Suppressor macrophage treated with lipopolysaccharide for 4 hours (primary cell): ENCODE data around the gene BMPER.

Source experiments
- DNase-seq: peaks from one replicate; pipeline ENCODE4 v3.0.0-alpha.2; 2020

The BMPER gene

DNA sequence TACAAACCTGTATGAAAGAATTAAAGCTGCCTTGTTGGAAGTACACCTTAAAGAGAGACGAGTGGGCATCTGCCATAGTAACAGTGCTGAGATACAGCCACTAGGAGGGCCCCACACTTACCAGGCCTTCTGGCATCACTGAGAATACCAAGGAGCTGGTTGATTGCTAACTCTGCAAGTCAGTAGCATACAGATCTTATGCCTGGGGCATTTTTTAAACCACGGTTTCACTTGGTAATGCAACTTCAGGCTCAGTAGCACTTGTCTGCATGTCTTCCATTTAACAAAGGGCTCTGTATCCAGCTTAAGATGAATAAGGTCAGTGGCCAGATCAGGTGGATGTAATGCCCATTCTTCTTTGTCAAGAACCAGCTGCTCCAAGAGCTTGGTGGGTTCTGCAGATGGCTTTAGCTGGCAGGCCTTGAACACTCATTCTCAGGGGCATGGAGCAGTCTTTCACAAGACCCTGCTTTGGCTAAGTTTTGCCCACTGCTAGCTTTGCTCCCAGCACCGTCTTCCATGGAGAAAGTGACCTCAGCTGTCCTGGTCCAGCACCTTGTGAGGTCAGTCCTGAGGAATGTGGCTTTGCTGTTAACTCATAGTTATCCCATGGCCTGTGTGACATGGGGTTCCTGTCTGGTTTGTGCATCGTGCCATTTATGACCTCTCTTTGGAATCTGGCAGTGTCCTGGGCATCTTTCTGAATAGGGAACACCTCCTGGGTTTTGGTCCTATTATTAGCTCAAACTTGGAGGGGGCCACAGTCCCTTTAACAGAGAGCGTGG is 68.1 kb downstream of the BMPER start:
- no peak for DNase-seq

DNA sequence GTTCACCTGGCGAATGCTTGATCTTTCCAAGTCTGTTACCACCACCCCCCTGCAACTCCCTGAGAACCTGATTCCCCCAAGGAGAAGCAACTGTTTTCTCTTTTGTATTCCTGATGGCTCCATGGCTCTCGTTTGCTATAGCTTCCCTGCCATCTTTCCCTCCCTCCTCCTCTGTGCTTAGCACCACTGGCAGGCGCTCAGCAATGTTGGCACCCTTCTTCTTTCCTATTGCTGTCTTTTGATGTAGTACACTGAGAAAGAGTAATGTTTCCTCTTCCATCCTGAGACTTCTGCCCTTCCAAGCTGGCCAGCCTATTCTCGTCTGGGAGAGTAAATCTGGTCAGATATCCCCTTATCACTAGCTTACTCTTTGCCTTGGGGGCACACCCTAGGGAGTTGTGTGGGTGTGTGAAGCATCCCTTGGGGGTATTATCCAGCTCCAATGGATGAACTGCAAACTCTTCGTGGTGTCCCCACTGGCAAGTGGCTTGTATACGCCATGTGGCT is 74.0 kb downstream of the BMPER start:
- DNase-seq: no peak

- no peak for DNase-seq
Measured at GRCh38 chr7:33979807-33980355, 74.5 kb downstream of the BMPER start.

- DNase-seq: no peak
Measured at GRCh38 chr7:33981226-33981625, 75.9 kb downstream of the BMPER start.

GRCh38 chr7:33981671-33982424 is 76.5 kb downstream of the BMPER start:
- DNase-seq: no peak

DNA sequence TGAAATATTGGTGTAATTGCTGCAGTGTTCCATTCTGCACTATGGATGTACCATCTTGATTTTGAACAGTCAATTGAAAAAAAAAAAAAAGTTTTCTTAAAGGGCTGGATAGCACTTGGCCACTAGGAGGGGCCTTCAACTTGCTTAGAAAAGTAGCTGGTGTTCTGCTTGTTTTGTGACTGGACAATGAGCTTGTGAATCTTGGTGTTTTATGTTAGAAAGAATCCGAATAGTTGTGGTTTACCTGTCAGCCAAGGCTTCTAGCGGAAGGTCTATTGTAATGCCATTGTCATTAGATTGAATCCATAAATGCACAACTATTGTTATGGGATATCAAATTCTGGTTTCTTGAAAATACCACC is 77.1 kb downstream of the BMPER start:
- DNase-seq: no peak

DNA sequence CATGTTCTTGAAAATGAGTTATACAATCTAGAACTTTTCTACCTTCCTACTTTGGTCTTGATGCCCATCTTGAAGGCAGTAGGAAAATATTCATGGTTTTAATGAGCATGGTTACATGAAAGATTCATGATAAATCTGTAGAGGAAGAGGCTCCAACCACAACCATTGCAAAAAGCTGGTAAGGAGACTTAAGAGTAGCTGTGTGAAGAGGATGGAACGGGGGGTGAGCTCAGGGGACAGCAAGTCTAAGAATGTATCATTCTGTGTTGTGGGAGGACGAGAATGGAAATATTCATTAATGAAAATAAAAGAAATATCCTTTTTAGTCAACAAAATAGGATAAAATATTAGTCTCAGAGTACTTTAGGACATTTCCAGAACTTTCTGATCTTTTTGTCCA is 81.1 kb downstream of the BMPER start:
- no peak for DNase-seq

DNA sequence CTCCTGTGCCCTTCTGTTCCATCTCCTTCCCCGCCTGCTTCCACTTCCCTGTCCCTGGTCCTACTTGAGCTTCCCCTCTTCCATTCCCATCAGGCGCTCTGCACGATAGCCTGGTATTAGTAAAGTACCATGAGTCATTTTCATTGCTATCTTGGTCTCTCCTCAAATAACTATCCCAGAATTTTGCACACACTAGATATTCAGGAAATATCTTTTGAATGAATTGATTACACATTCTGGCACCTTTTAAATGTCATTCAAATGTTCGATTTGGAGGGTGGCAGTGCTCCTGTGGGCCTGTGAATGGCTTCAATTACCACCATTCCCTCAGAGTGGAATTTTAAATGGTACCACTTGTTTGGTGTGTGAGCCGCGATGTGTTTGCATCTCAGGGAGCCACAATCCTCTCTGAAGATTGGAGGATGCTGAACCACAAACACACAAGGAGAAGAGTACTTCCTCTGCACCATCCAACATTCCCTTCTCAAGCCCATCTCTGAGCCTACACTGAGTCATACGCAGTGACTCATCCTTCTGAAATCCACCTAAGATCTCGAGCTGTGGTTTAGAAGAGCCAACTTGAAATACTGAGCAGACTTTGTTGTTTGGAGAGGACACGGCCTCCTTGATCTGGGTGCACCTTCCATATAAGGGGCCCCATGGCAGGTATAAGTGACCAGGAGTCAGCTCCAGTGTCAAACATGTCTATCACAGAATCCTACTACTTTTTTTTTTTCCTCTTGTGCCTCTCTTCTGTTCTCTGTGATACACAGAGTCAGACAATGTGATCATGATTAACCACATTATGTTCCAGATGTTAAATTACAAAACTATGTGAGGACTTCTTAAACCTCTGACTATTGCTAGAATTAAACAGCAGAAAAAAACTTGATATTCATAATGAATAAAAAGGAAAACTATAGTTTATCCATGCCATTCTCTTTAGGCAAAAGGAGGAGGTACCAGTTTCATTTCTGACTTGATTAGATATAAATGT is 81.9 kb downstream of the BMPER start:
- DNase-seq: no peak

GRCh38 chr7:33996899-33997298 is 91.6 kb downstream of the BMPER start:
- DNase-seq: no peak

GRCh38 chr7:33998476-33998875 is 93.1 kb downstream of the BMPER start:
- DNase-seq: no peak

GRCh38 chr7:34011017-34011695 is 105.8 kb downstream of the BMPER start:
- DNase-seq: no peak

DNA sequence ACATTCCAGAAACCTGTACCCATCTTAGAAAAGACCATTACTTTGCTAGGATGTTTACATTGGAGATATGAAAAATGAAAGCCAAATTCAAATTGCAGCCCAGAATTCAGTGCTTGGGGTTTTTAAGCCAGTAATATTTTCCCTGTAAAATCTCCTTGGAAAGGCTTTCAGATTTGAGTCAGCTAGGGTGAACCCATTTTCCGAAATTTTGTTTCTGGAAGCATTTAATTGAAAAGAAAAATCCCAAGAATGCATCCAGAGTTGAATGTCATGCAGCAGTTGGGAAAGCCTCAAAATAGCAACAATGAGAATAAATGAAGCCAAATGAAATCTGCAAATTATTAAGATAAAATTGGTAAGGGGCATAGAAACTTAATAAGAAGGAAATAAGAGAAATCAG is 106.4 kb downstream of the BMPER start:
- DNase-seq: no peak

- no peak for DNase-seq
Measured at GRCh38 chr7:34013421-34013820, 108.1 kb downstream of the BMPER start.

- DNase-seq: no peak
Measured at GRCh38 chr7:34015651-34016050, 110.3 kb downstream of the BMPER start.

- no peak for DNase-seq
Measured at GRCh38 chr7:34016876-34017275, 111.5 kb downstream of the BMPER start.

- no peak for DNase-seq
Measured at GRCh38 chr7:34019301-34019790, 114.0 kb downstream of the BMPER start.

DNA sequence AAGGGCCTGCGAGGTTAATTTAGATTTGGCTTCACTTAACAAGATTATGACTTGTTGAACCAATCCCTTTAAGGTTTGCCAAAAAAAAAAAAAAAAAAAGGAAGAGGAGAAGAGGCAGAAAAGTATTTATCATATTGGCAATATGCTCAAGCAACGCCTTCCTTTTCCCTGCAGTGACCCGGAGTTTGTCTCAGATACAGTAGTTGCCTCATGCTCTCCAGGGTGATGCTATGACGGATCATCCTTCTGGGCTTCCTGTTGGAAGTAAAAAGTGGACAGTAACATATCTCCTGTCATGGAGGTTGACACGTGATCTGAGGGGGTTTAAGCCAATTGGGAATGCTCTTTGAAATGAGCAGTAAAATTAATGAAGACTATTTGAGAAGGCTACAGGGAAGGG is 117.3 kb downstream of the BMPER start:
- no peak for DNase-seq

- DNase-seq: no peak
Measured at GRCh38 chr7:34025600-34025999, 120.3 kb downstream of the BMPER start.

DNA sequence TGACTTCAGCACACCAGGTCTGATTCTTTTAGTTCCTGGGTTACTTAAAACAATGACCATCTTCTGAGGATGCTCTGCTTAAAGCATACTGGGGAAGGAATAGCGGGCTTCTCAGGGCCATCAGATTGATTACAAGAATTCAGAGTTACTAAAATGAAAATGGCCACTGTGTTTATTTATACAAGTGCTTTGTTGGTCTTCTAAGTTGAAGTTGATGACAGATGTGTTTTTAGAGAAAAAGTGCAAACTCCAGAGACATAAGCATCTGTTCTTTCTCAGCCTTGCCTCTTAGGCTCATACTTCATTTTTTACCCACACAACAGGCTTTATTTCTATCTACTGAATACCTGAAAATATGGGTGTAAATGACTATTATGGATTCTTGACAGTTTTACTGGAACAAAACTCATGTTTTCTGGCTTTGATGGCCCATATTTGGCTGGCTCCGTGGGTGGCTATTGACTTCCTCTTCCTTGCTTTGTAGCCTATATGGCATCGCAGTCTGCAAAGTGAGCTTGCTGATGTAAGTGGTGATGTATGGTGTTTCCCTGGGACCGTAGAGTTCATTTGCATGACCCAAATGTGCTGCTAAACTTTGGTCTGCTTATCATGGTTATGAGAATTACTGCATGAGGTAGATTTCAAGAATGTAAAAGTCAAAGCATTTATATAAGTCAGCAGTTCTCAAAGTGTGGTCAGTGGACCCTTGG is 121.3 kb downstream of the BMPER start:
- DNase-seq: no peak

GRCh38 chr7:34031156-34031555 is 125.8 kb downstream of the BMPER start:
- no peak for DNase-seq

DNA sequence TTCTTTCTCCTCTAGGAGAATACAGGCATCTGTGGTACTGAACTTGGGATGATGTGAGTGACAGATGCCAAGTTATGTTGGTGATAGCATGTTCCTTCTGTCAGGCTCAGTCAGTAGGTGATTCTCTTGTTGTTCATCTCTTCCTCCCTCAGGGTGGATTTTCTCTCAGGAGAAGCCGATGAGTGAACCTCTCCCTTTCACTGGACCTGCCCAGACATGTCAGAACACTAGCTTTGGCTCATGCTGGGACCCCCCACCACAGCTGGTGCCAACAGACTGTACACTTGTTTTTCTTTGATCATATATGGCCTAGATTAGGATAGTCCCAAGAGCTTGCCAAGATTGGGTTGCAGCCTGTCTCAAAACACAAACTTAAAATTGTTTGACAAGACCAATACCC is 129.4 kb downstream of the BMPER start:
- DNase-seq: no peak
